ENCODE data around the gene KCNJ5. TPM values are rescaled to one million over a fixed set of nuclear protein-coding genes. Genes with fewer than 3 reads are reported as not detected.

The KCNJ5 gene
- total and polyA plus RNA-seq, 4 donors, result 1.6 to 2.7 (median 2.4) TPM

- DNase-seq (ENCODE audit: low read depth in 4 of 6, low spot score in 6 of 6), result no peak
- no peak overlapping the region for H3K27ac ChIP-seq (ENCODE audit: low read depth, low read length)
Measured at GRCh38 chr11:128941573-128942271, 50.6 kb downstream of the KCNJ5 start.

GRCh38 chr11:128942272-128942612 is 51.1 kb downstream of the KCNJ5 start:
- WGBS (ENCODE audit: insufficient coverage), result 98% methylated on average over 13 of the region's 13 CpGs
- DNase-seq (ENCODE audit: low read depth in 4 of 6, low spot score in 6 of 6), result no peak
- H3K27me3 ChIP-seq (ENCODE audit: control insufficient read depth, insufficient read depth, low read length), result no peaks in the 10 kb centered on the region

More at GRCh38 chr11:128941573-128942271, 50.6 kb downstream of the KCNJ5 start:
- Histone ChIP-seq H3K36me3 (ENCODE audit: control insufficient read depth, insufficient read depth, low read length) (no peaks in the 10 kb centered on the region), H3K9me3 (ENCODE audit: control insufficient read depth, insufficient read depth, low read length) (no peaks in the 10 kb centered on the region), H3K4me1 (ENCODE audit: control insufficient read depth, insufficient read depth, low read length) (peaks cover 37% of the 10 kb centered on the region), H3K27me3 (ENCODE audit: control insufficient read depth, insufficient read depth, low read length) (no peaks in the 10 kb centered on the region), H3K4me3 (ENCODE audit: low read depth, low read length) (no peak overlapping the region)
- 85% methylated on average over 12 of the region's 14 CpGs for WGBS (ENCODE audit: insufficient coverage)

DNA sequence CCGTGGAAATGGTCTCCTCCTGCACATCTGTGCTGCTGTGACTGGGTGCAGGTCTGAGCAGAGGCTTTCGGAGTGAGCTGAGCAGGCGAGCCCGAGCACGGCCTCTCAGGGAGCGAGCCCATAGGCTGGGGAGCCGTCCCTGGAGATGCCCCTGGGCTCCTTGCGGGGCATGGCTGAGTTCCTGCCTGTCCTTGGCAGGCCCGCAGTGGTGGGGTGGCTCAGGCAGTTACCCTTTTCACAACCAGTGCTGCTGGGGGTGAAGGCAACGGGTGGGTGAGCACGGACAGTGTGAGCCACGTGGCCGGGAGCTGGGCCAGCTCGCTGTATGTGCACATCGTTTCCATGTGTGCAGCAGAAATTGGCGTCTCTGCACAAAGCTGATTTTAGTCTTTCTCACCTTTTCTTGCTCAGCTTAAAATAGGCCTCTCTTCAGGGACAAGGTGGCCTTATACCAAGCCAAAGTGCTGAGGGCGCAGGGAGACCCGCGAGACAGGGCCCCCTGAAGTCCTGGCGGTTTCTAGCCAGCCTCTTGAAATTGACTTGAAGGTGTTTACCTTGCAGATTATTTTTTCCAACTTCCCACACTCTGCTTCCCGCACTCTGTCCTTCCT is 51.8 kb downstream of the KCNJ5 start, which contains the start of gene TP53AIP1:
TSS of gene TP53AIP1 (minus strand) at position 55 of the 611 bp plus-strand sequence. CDS start 5,053 bp downstream, outside the sequence.
- 64% methylated on average over 21 of the region's 21 CpGs for WGBS (ENCODE audit: insufficient coverage)

More at GRCh38 chr11:128942272-128942612, 51.1 kb downstream of the KCNJ5 start:
- Histone ChIP-seq H3K27ac (ENCODE audit: low read depth, low read length) (no peak overlapping the region), H3K4me1 (ENCODE audit: control insufficient read depth, insufficient read depth, low read length) (peaks cover 32% of the 10 kb centered on the region), H3K4me3 (ENCODE audit: low read depth, low read length) (no peak overlapping the region), H3K9me3 (ENCODE audit: control insufficient read depth, insufficient read depth, low read length) (no peaks in the 10 kb centered on the region), H3K36me3 (ENCODE audit: control insufficient read depth, insufficient read depth, low read length) (no peaks in the 10 kb centered on the region)

GRCh38 chr11:128943428-128943976 is 52.3 kb downstream of the KCNJ5 start:
- Histone ChIP-seq H3K9me3 (ENCODE audit: control insufficient read depth, insufficient read depth, low read length) (no peaks in the 10 kb centered on the region), H3K27ac (ENCODE audit: low read depth, low read length) (no peak overlapping the region), H3K36me3 (ENCODE audit: control insufficient read depth, insufficient read depth, low read length) (no peaks in the 10 kb centered on the region), H3K27me3 (ENCODE audit: control insufficient read depth, insufficient read depth, low read length) (no peaks in the 10 kb centered on the region), H3K4me3 (ENCODE audit: low read depth, low read length) (no peak overlapping the region), H3K4me1 (ENCODE audit: control insufficient read depth, insufficient read depth, low read length) (peaks cover 20% of the 10 kb centered on the region)
- DNase-seq (ENCODE audit: low read depth in 4 of 6, low spot score in 6 of 6), result peak in 2 of 6 donors; percentile 66 to 70
- WGBS (ENCODE audit: insufficient coverage), result 28% methylated on average over 14 of the region's 16 CpGs

More for the DNA sequence above, 51.8 kb downstream of the KCNJ5 start, which contains the start of gene TP53AIP1:
- H3K27ac ChIP-seq (ENCODE audit: low read depth, low read length), result no peak within 1 kb of the TSS
- no peaks in the 10 kb centered on the region for H3K36me3 ChIP-seq (ENCODE audit: control insufficient read depth, insufficient read depth, low read length)
- H3K4me1 ChIP-seq (ENCODE audit: control insufficient read depth, insufficient read depth, low read length), result peaks cover 25% of the 10 kb centered on the region
- DNase-seq (ENCODE audit: low read depth in 4 of 6, low spot score in 6 of 6), result peak in 1 of 6 donors; percentile 37
- no peak within 1 kb of the TSS for H3K4me3 ChIP-seq (ENCODE audit: low read depth, low read length)
- H3K9me3 ChIP-seq (ENCODE audit: control insufficient read depth, insufficient read depth, low read length), result no peaks in the 10 kb centered on the region
- H3K27me3 ChIP-seq (ENCODE audit: control insufficient read depth, insufficient read depth, low read length), result no peaks in the 10 kb centered on the region

DNA sequence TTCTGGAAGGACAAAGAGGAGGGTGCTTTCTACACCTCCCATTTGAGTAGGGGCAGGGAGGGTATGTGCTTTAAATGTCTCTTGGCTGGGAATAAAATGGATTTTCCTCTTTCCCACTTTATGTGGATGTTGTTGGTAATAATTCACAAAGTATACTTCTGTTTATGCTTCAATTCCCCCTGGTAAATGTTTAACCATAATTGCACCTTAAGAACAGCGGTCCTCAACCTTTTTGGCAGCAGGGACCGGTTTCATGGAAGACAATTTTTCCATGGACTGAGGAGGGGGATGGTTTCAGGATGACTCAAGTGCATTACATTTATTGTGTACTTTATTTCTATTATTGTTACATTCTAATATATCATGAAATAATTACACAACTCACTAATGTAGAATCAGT is 55.5 kb downstream of the KCNJ5 start:
- Histone ChIP-seq H3K4me3 (ENCODE audit: low read depth, low read length) (no peak overlapping the region), H3K27me3 (ENCODE audit: control insufficient read depth, insufficient read depth, low read length) (no peaks in the 10 kb centered on the region), H3K9me3 (ENCODE audit: control insufficient read depth, insufficient read depth, low read length) (no peaks in the 10 kb centered on the region), H3K36me3 (ENCODE audit: control insufficient read depth, insufficient read depth, low read length) (no peaks in the 10 kb centered on the region), H3K4me1 (ENCODE audit: control insufficient read depth, insufficient read depth, low read length) (peaks cover 17% of the 10 kb centered on the region), H3K27ac (ENCODE audit: low read depth, low read length) (no peak overlapping the region)
- no peak for DNase-seq (ENCODE audit: low read depth in 4 of 6, low spot score in 6 of 6)
- no CpG with 5 or more reads among the region's 2 CpGs for WGBS (ENCODE audit: insufficient coverage)

DNA sequence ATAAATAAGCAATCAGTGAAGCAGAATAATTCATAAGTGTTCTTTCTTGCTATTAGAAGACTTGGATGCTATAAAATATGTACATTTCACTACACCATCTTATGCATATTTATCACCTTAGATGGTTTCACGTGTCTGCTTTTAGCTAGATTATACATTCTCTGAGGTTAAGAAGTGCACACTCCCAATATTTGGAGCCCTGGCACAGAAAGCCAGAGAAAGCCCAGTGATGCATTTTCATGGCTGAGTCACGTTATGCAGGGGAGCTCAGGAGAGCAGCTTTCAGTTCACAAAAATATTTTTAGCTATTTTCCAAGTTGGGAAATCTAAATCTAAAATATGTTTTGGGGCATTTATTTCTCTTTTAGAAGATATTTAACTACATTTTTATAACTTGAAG is 56.6 kb downstream of the KCNJ5 start:
- WGBS (ENCODE audit: insufficient coverage), result 100% methylated on average over 1 of the region's 2 CpGs
- Histone ChIP-seq H3K27me3 (ENCODE audit: control insufficient read depth, insufficient read depth, low read length) (no peaks in the 10 kb centered on the region), H3K36me3 (ENCODE audit: control insufficient read depth, insufficient read depth, low read length) (no peaks in the 10 kb centered on the region), H3K9me3 (ENCODE audit: control insufficient read depth, insufficient read depth, low read length) (no peaks in the 10 kb centered on the region), H3K4me1 (ENCODE audit: control insufficient read depth, insufficient read depth, low read length) (peaks cover 9% of the 10 kb centered on the region), H3K4me3 (ENCODE audit: low read depth, low read length) (no peak overlapping the region), H3K27ac (ENCODE audit: low read depth, low read length) (no peak overlapping the region)
- DNase-seq (ENCODE audit: low read depth in 4 of 6, low spot score in 6 of 6), result no peak

DNA sequence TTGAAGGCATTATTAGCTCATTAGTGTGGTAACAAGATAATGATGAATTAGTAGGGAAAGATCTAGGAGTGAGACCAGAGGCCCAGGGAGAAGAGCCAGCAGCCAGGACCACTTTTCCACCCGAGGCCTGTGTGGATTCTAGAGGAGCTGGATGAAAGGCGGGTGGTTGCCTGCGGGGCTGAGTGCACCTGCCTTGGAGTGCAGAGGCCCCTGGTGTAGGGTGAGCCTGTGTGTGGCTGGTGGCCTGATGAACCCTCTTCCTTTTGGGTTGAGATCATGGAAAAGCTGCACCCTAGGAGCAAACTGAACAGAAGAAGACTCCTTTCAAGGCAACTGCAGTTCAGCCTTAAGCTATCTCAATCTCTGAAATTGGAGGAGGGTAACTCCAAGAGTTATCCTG is 57.4 kb downstream of the KCNJ5 start:
- 58% methylated on average over 3 of the region's 3 CpGs for WGBS (ENCODE audit: insufficient coverage)
- Histone ChIP-seq H3K27ac (ENCODE audit: low read depth, low read length) (no peak overlapping the region), H3K4me1 (ENCODE audit: control insufficient read depth, insufficient read depth, low read length) (peaks cover 1% of the 10 kb centered on the region), H3K9me3 (ENCODE audit: control insufficient read depth, insufficient read depth, low read length) (no peaks in the 10 kb centered on the region), H3K27me3 (ENCODE audit: control insufficient read depth, insufficient read depth, low read length) (no peaks in the 10 kb centered on the region), H3K36me3 (ENCODE audit: control insufficient read depth, insufficient read depth, low read length) (no peaks in the 10 kb centered on the region), H3K4me3 (ENCODE audit: low read depth, low read length) (no peak overlapping the region)
- DNase-seq (ENCODE audit: low read depth in 4 of 6, low spot score in 6 of 6), result no peak

DNA sequence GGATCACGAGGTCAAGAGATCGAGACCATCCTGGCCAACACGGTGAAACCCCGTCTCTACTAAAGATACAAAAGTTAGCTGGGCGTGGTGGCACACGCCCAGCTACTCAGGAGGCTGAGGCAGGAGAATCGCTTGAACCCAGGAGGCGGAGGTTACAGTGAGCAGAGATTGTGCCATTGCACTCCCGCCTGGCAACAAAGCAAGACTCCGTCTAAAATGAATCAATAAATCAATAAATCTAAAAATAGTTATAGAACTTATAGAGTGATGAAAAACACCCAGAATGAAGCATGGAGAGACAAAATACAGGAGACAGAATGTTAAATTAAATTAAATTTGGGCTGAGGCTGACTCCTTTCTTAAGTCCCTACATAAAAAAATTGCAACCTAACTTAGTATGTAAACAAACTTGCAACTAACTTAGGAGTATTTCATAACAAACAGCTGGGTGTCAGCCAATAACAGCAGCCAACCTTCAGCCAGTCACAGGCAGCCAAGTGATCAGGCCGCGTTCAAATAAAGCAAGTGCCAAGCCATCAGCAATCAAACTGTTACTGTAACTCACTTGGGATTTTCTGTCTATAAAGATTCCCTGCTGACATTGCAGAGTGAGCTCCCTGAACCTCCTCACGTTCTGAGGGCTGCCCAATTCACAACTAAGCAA is 58.8 kb downstream of the KCNJ5 start:
- Histone ChIP-seq H3K9me3 (ENCODE audit: control insufficient read depth, insufficient read depth, low read length) (no peaks in the 10 kb centered on the region), H3K4me3 (ENCODE audit: low read depth, low read length) (no peak overlapping the region), H3K27me3 (ENCODE audit: control insufficient read depth, insufficient read depth, low read length) (no peaks in the 10 kb centered on the region), H3K27ac (ENCODE audit: low read depth, low read length) (no peak overlapping the region), H3K36me3 (ENCODE audit: control insufficient read depth, insufficient read depth, low read length) (no peaks in the 10 kb centered on the region), H3K4me1 (ENCODE audit: control insufficient read depth, insufficient read depth, low read length) (no peaks in the 10 kb centered on the region)
- WGBS (ENCODE audit: insufficient coverage), result 45% methylated on average over 4 of the region's 13 CpGs
- no peak for DNase-seq (ENCODE audit: low read depth in 4 of 6, low spot score in 6 of 6)

GRCh38 chr11:128953151-128953550 is 62.0 kb downstream of the KCNJ5 start:
- no peaks in the 10 kb centered on the region for H3K9me3 ChIP-seq (ENCODE audit: control insufficient read depth, insufficient read depth, low read length)

More at GRCh38 chr11:128953151-128953550, 62.0 kb downstream of the KCNJ5 start:
- Histone ChIP-seq H3K36me3 (ENCODE audit: control insufficient read depth, insufficient read depth, low read length) (no peaks in the 10 kb centered on the region), H3K27ac (ENCODE audit: low read depth, low read length) (no peak overlapping the region), H3K27me3 (ENCODE audit: control insufficient read depth, insufficient read depth, low read length) (no peaks in the 10 kb centered on the region), H3K4me1 (ENCODE audit: control insufficient read depth, insufficient read depth, low read length) (no peaks in the 10 kb centered on the region), H3K4me3 (ENCODE audit: low read depth, low read length) (no peak overlapping the region)
- WGBS (ENCODE audit: insufficient coverage), result 94% methylated on average over 15 of the region's 16 CpGs
- no peak for DNase-seq (ENCODE audit: low read depth in 4 of 6, low spot score in 6 of 6)

Data from spinal cord (tissue), 10 donors.